Spleen (tissue), 11 donors: ENCODE measurements around the gene CD2BP2. TPM values are rescaled to one million over a fixed set of nuclear protein-coding genes. Genes with fewer than 3 reads are reported as not detected.

ENCODE experiments used
- DNase-seq: peaks from one replicate; pipeline ENCODE4 v3.0.0-alpha.2; 2020
- H3K27ac ChIP-seq, 8 donors: fragments of 200-600 bp; sonication (generic) in 7 of 8; 1 replicate in 4 of 8; 2 replicates in 4 of 8; pipeline versions ENCODE4 v1.5.0 to v1.8.0; 2016 to 2021; ENCODE audit warnings: inconsistent platforms in 4 of 8, mild to moderate bottlenecking in 4 of 8, moderate library complexity in 1 of 8
- H3K27me3 ChIP-seq, 7 donors: fragments of 200-600 bp; sonication (generic) in 6 of 7; replicated peaks in 1 of 7; 1 replicate in 4 of 7; 2 replicates in 3 of 7; pipeline versions ENCODE4 v1.5.0 to v1.8.0; 2016 to 2021; ENCODE audit warnings: inconsistent platforms in 3 of 7, mild to moderate bottlenecking in 1 of 7
- H3K36me3 ChIP-seq, 6 donors: fragments of 200-600 bp; sonication (generic) in 5 of 6; 1 replicate in 4 of 6; 2 replicates in 2 of 6; pipeline versions ENCODE4 v1.5.0 to v1.8.0; 2016 to 2021; ENCODE audit warnings: inconsistent platforms in 2 of 6
- H3K4me1 ChIP-seq, 6 donors: fragments of 200-600 bp; sonication (generic) in 5 of 6; 1 replicate in 3 of 6; 2 replicates in 3 of 6; pipeline versions ENCODE4 v1.5.0 to v1.8.0; 2016 to 2021; ENCODE audit warnings: inconsistent platforms in 3 of 6
- H3K4me3 ChIP-seq, 8 donors: fragments of 200-600 bp; sonication (generic) in 7 of 8; 1 replicate in 4 of 8; 2 replicates in 4 of 8; pipeline versions ENCODE4 v1.5.0 to v1.8.0; 2016 to 2021; ENCODE audit warnings: inconsistent platforms in 4 of 8, mild to moderate bottlenecking in 4 of 8, moderate library complexity in 2 of 8
- H3K9me3 ChIP-seq, 8 donors: fragments of 200-600 bp; sonication (generic) in 7 of 8; 1 replicate in 4 of 8; 2 replicates in 4 of 8; pipeline versions ENCODE4 v1.5.0 to v1.8.0; 2016 to 2021; ENCODE audit warnings: inconsistent platforms in 4 of 8
- POLR2A ChIP-seq, 3 donors: fragments of 450-650 bp; IDR thresholded peaks; one replicate each; pipeline ENCODE4 v1.5.1; 2017; ENCODE audit warnings: antibody characterized with exemption in 3 of 3, mild to moderate bottlenecking in 1 of 3
- POLR2AphosphoS5 ChIP-seq, 3 donors: sonication (generic); formaldehyde crosslinking; IDR thresholded peaks; one replicate each; pipeline ENCODE4 v1.5.1; 2017; ENCODE audit warnings: antibody characterized with exemption in 3 of 3
- WGBS, 5 donors: extraction: QIAGEN DNeasy Blood & Tissue Kit in 3 of 5; methylation state at CpG; one replicate each; pipeline versions ENCODE4 v1.1.5 to v1.1.7; 2013 to 2018; 5-methylcytosine and 5-hydroxymethylcytosine counted together
- intact Hi-C: fragments of 100-400 bp; cut with DNase I; formaldehyde crosslinking; loops from one replicate; pipeline ENCODE4 v1.15.0; 2023; ENCODE audit warnings: low total_unique reads
- polyA plus RNA-seq, 3 donors: library from polyadenylated mRNA; stranded (reverse); fragments of 200-250 nt; gene quantifications; one replicate each; pipeline ENCODE4 v1.2.1, GENCODE V29; 2013
- total RNA-seq, 7 donors: library from RNA; depleted of rRNA in 3 of 7; stranded (reverse); fragments of >200 nt in 3 of 7; fragmentation: NEBNext Ultra II Directional in 4 of 7; extraction: Animal tissue kit (Norgen Biotek cat#: 25700) in 4 of 7; gene quantifications; one replicate each; pipeline versions ENCODE4 v1.1.0 to v1.2.1, GENCODE V29; 2016 to 2021
- TF ChIP-seq, protein P1 (sequence below), 11 experiments: fragments of 200-600 bp in 7 of 11; fragments of 450-650 bp in 4 of 11; sonication (generic) in 4 of 11; IDR thresholded peaks in 8 of 11; conservative IDR thresholded peaks in 3 of 11; 1 replicate in 7 of 11; 2 replicates in 4 of 11; pipeline versions ENCODE4 v1.4.0 to v1.8.0; 2016 to 2021; ENCODE audit warnings: antibody characterized with exemption in 11 of 11, inconsistent platforms in 4 of 11, mild to moderate bottlenecking in 1 of 11
- donor health status: healthy with polysubstance abuse.
- donor health status: DM: no; HTN: no; CAD: no; lungs with moderate emphysema.
- donor health status: DM: no; HTN: no; CAD: no.
- donor health status: Bipolar disorder and iron deficiency.
- donor health status: healthy.
- donor health status: DM: no; HTN: no; CAD: no.
- donor health status: DM: yes; HTN: yes; CAD: no.

CD2BP2 gene
- total and polyA plus RNA-seq, 10 donors, result 27.8 to 60.0 (median 43.0) TPM

DNA sequence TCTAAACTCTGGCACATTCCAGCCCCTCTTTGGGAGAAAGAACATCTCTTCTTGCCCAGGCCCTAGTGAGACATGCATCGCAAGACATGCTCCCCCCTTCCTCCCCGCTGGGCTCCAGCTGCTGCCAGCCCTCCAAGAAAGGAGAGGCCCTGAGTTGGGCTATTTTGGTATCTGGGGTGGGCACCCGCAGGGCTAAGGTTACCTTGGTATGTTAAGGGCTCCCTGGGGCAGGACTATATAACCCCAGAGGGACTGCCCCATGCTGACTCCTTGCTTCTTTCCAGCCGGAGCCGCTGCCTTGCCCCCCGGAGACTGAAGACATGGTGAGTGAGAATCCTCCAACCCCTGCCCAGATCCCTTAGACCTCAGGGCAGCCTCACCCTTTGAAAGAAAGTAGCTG, 19.4 kb upstream of the CD2BP2 start, which contains the start of gene MYL11:
Gene MYL11 (plus strand): TSS at position 265 of the 400 bp plus-strand sequence. CDS start 56 bp downstream, at position 321.
- Histone ChIP-seq H3K36me3 (no peaks in the 10 kb centered on the region), H3K27ac (peak within 1 kb of the TSS in 1 of 8 donors; percentile 100), H3K4me1 (peaks cover 11 to 48% (median 29%) of the 10 kb centered on the region in 6 donors), H3K9me3 (no peaks in the 10 kb centered on the region), H3K27me3 (no peaks in the 10 kb centered on the region), H3K4me3 (no peak within 1 kb of the TSS)
- no peak for DNase-seq
- WGBS, 5 donors, result 84 to 92% (median 91%) methylated on average over 5 to 6 of the region's 6 CpGs
- intact Hi-C loops, result no loop called here
- TF ChIP-seq, protein P1, sequence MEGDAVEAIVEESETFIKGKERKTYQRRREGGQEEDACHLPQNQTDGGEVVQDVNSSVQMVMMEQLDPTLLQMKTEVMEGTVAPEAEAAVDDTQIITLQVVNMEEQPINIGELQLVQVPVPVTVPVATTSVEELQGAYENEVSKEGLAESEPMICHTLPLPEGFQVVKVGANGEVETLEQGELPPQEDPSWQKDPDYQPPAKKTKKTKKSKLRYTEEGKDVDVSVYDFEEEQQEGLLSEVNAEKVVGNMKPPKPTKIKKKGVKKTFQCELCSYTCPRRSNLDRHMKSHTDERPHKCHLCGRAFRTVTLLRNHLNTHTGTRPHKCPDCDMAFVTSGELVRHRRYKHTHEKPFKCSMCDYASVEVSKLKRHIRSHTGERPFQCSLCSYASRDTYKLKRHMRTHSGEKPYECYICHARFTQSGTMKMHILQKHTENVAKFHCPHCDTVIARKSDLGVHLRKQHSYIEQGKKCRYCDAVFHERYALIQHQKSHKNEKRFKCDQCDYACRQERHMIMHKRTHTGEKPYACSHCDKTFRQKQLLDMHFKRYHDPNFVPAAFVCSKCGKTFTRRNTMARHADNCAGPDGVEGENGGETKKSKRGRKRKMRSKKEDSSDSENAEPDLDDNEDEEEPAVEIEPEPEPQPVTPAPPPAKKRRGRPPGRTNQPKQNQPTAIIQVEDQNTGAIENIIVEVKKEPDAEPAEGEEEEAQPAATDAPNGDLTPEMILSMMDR (IDR thresholded peaks at IDR 0.05 in 8 of 11, conservative IDR thresholded peaks at IDR 0.05 in 3 of 11), result no peak
- no peak for TF ChIP-seq POLR2AphosphoS5 (IDR thresholded peaks at IDR 0.05)
- TF ChIP-seq POLR2A (IDR thresholded peaks at IDR 0.05), result no peak

DNA sequence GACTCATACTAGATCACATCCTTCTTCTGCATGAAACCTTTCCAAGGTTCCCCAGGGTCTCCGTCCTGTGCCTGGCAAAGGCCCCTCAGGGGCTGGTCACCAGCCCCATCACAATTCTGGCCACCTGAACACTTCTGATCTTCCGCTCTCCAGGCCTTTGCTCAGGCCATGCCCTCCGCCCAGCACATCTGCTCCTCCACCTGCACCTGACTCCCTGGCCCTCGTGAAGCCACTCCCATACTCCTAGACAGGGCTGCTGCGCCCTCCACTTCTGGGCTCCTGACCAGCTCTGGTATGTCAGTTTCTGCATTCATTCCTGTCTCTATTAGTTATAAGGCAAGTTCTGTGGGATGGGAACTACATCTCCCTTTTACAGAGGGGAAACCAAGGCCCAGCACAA, 17.6 kb upstream of the CD2BP2 start:
- WGBS, 5 donors, result 93 to 97% (median 95%) methylated on average over 5 of the region's 5 CpGs
- intact Hi-C loops, result no loop called here

DNA sequence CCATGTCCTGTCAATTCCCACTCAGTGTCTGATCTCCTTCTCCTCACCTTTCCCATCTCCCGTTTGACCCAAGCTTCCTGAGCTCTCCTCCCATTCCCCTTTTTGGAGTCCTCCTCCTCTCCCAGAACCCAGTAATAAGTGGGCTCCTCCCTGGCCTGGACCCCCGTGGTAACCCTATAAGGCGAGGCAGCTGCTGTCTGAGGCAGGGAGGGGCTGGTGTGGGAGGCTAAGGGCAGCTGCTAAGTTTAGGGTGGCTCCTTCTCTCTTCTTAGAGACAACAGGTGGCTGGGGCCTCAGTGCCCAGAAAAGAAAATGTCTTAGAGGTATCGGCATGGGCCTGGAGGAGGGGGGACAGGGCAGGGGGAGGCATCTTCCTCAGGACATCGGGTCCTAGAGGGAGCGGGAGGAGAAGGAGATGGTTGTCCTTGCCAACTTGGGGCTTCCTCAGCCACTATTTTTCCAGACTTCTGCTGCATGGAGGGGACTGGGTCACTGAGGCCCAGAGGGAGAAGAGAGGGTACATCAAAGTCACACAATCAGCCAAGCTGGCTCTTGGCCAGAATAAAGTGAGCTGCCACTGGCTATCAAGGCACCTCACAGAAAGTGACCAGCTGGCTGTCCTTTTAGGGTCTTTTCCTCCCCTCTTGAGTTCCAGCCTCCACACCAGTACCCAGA, 17.1 kb upstream of the CD2BP2 start:
- H3K4me3 ChIP-seq, result no peak overlapping the region
- H3K27ac ChIP-seq, result peak overlapping the region in 3 of 8 donors; percentile 95 to 96 (median 95)
- intact Hi-C loops, result no loop called here
- TF ChIP-seq POLR2AphosphoS5 (IDR thresholded peaks at IDR 0.05), result no peak
- peaks cover 18 to 50% (median 37%) of the 10 kb centered on the region in 6 donors for H3K4me1 ChIP-seq
- DNase-seq, result no peak
- no peaks in the 10 kb centered on the region for H3K27me3 ChIP-seq
- 69 to 84% (median 79%) methylated on average over 6 of the region's 6 CpGs for WGBS, 5 donors
- H3K9me3 ChIP-seq, result no peaks in the 10 kb centered on the region
- peaks cover 0 to 3% (median 0%) of the 10 kb centered on the region in 6 donors for H3K36me3 ChIP-seq

More for the DNA sequence above, 17.6 kb upstream of the CD2BP2 start:
- Histone ChIP-seq H3K27ac (no peak overlapping the region), H3K4me3 (no peak overlapping the region), H3K36me3 (no peaks in the 10 kb centered on the region), H3K9me3 (no peaks in the 10 kb centered on the region), H3K27me3 (no peaks in the 10 kb centered on the region), H3K4me1 (peaks cover 14 to 50% (median 36%) of the 10 kb centered on the region in 6 donors)
- no peak for DNase-seq
- no peak for TF ChIP-seq POLR2A (IDR thresholded peaks at IDR 0.05)
- no peak for TF ChIP-seq POLR2AphosphoS5 (IDR thresholded peaks at IDR 0.05)
- TF ChIP-seq, protein P1 (IDR thresholded peaks at IDR 0.05 in 8 of 11, conservative IDR thresholded peaks at IDR 0.05 in 3 of 11), result no peak

DNA sequence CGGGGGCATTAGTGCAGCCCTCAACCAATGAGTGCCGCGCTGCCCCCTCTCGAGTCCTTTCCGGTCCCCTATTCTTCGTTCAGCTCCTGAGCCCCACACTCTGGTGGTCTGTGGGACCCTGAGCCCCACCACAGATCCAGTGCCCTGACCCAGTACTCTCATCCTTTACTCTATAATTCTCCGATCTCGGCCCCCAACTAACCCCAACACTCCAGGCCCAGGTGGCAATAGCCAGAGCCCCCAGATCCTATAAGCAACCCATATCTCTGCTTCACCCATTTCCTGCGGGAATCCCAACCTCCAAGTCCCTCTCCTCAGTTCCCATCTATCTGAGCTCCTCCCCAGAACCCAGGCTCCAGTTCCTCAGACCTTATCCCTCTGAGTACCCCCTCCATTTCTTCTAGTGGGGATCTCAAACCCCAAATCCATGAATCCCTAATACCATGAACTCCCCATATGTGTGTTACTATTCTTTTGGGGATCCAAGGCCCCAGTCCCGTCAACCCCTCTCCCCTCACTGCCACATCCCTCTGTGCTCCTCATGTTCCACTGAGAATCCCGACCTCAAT, 16.2 kb upstream of the CD2BP2 start:
- WGBS, 5 donors, result 21 to 31% (median 22%) methylated on average over 8 to 11 of the region's 11 CpGs
- TF ChIP-seq POLR2AphosphoS5 (IDR thresholded peaks at IDR 0.05) (peak in 1 of 3 donors; percentile 82), POLR2A (IDR thresholded peaks at IDR 0.05) (peak in 1 of 3 donors; percentile 12)
- TF ChIP-seq, protein P1 (IDR thresholded peaks at IDR 0.05 in 8 of 11, conservative IDR thresholded peaks at IDR 0.05 in 3 of 11), result peak in 1 of 11 experiments; percentile 13

More for the DNA sequence above, 16.2 kb upstream of the CD2BP2 start:
- no peaks in the 10 kb centered on the region for H3K27me3 ChIP-seq
- H3K9me3 ChIP-seq, result no peaks in the 10 kb centered on the region
- intact Hi-C loops, result no loop called here
- peaks cover 0 to 12% (median 0%) of the 10 kb centered on the region in 6 donors for H3K36me3 ChIP-seq
- H3K4me3 ChIP-seq, result peak overlapping the region; percentile 23 to 83 (median 40)
- peaks cover 15 to 50% (median 39%) of the 10 kb centered on the region in 6 donors for H3K4me1 ChIP-seq
- peak overlapping the region; percentile 82 to 96 (median 94) for H3K27ac ChIP-seq
- DNase-seq, result no peak
